IMR-90 (cell line): ENCODE data around the gene CAT. TPM values are rescaled to one million over a fixed set of nuclear protein-coding genes. Genes with fewer than 3 reads are reported as not detected.

ENCODE experiments used
- ATAC-seq: fragments of 200-7000 bp; cut with Tn5 transposase; 2 replicates; pipeline ENCODE4 v1.9.1; 2020; ENCODE audit warnings: low read depth, mild to moderate bottlenecking, moderate library complexity
- BruUV-seq: library from RNA; stranded (reverse); fragments of 400-500 nt; replicated peaks from 2 replicates; lab custom pipeline; 2021; lab: Mats Ljungman, UMichigan
- CTCF ChIA-PET: fragments of 300-600 bp; formaldehyde crosslinking; extraction: SDS; loops from one replicate; lab custom pipeline; 2021; ENCODE audit warnings: antibody characterized with exemption; lab: Yijun Ruan, JAX
- POLR2A ChIA-PET: fragments of 300-600 bp; sonication (Branson Sonifier 250); formaldehyde crosslinking; loops from one replicate; lab custom pipeline; 2022; ENCODE audit warnings: antibody characterized with exemption; ENCODE audit not compliant: unreplicated experiment; lab: Charles Lee
- DNase-seq: peaks from one replicate; pipeline ENCODE4 v3.0.0; 2013
- H2AFZ ChIP-seq: replicated peaks from 2 replicates; pipeline ENCODE3; 2013; ENCODE audit warnings: low read length, mild to moderate bottlenecking; ENCODE audit not compliant: poor library complexity
- H2AK5ac ChIP-seq: 2 replicates; pipeline ENCODE4 v1.6.1; 2013; ENCODE audit warnings: low read depth, low read length, inconsistent platforms
- H2AK9ac ChIP-seq: replicated peaks from 2 replicates; pipeline ENCODE3; 2013; ENCODE audit warnings: mild to moderate bottlenecking, low read depth, low read length, moderate library complexity; ENCODE audit not compliant: poor library complexity
- H2BK120ac ChIP-seq: 2 replicates; pipeline ENCODE4 v1.6.1; 2013; ENCODE audit warnings: low read depth, low read length, inconsistent platforms
- H2BK15ac ChIP-seq: 3 replicates; pipeline ENCODE4 v1.6.1; 2013; ENCODE audit warnings: low read depth, low read length, inconsistent platforms
- H2BK20ac ChIP-seq: 2 replicates; pipeline ENCODE4 v1.6.1; 2013; ENCODE audit warnings: low read depth, mild to moderate bottlenecking, inconsistent platforms, low read length, moderate library complexity
- H2BK5ac ChIP-seq: 2 replicates; pipeline ENCODE4 v1.6.1; 2013; ENCODE audit warnings: mild to moderate bottlenecking, low read depth, low read length, inconsistent platforms; ENCODE audit not compliant: poor library complexity, severe bottlenecking
- H3K14ac ChIP-seq: replicated peaks from 2 replicates; pipeline ENCODE4 v1.6.1; 2013; ENCODE audit warnings: low read depth, low read length, inconsistent platforms
- H3K18ac ChIP-seq: 2 replicates; pipeline ENCODE4 v1.6.1; 2013; ENCODE audit warnings: low read depth, low read length, control low read depth
- H3K23ac ChIP-seq: 2 replicates; pipeline ENCODE4 v1.6.1; 2013; ENCODE audit warnings: low read depth, low read length, inconsistent platforms
- H3K27ac ChIP-seq: 2 replicates; pipeline ENCODE4 v1.5.1; 2013; ENCODE audit warnings: mild to moderate bottlenecking, control low read depth, low read length; ENCODE audit not compliant: insufficient read depth
- H3K27me3 ChIP-seq: 2 replicates; pipeline ENCODE4 v1.6.1; 2013; ENCODE audit warnings: low read length; ENCODE audit not compliant: control insufficient read depth, insufficient read depth
- H3K36me3 ChIP-seq: 2 replicates; pipeline ENCODE4 v1.6.1; 2013; ENCODE audit warnings: low read length, mixed read lengths; ENCODE audit not compliant: control insufficient read depth, insufficient read depth
- H3K4ac ChIP-seq: 2 replicates; pipeline ENCODE4 v1.6.1; 2013; ENCODE audit warnings: low read depth, low read length, inconsistent platforms
- H3K4me1 ChIP-seq: 2 replicates; pipeline ENCODE4 v1.6.1; 2013; ENCODE audit warnings: low read length, mixed read lengths; ENCODE audit not compliant: control insufficient read depth, insufficient read depth
- H3K4me2 ChIP-seq: 2 replicates; pipeline ENCODE4 v1.6.1; 2013; ENCODE audit warnings: low read depth, mild to moderate bottlenecking, control low read depth, low read length, moderate library complexity
- H3K4me3 ChIP-seq: 2 replicates; pipeline ENCODE4 v1.5.1; 2013; ENCODE audit warnings: low read depth, mild to moderate bottlenecking, control low read depth, low read length, moderate library complexity; ENCODE audit not compliant: insufficient read depth
- H3K56ac ChIP-seq: 2 replicates; pipeline ENCODE4 v1.6.1; 2013; ENCODE audit warnings: low read length, inconsistent platforms; ENCODE audit not compliant: insufficient read depth; ENCODE audit errors: extremely low read depth
- H3K79me1 ChIP-seq, 2 experiments: 2 replicates each; pipeline ENCODE4 v1.6.1; 2013; ENCODE audit warnings: low read length in 2 of 2, inconsistent platforms in 1 of 2, low read depth in 1 of 2
- H3K9ac ChIP-seq: 2 replicates; pipeline ENCODE4 v1.6.1; 2013; ENCODE audit warnings: low read depth, low read length, control low read depth
- H3K9me1 ChIP-seq: 2 replicates; pipeline ENCODE4 v1.6.1; 2013; ENCODE audit warnings: low read length, inconsistent platforms; ENCODE audit not compliant: insufficient read depth
- H3K9me3 ChIP-seq: 2 replicates; pipeline ENCODE4 v1.6.1; 2013; ENCODE audit warnings: low read length; ENCODE audit not compliant: control insufficient read depth, insufficient read depth
- H4K20me1 ChIP-seq: 2 replicates; pipeline ENCODE4 v1.6.1; 2013; ENCODE audit warnings: low read length, inconsistent platforms; ENCODE audit not compliant: insufficient read depth
- H4K5ac ChIP-seq: 2 replicates; pipeline ENCODE4 v1.6.1; 2013; ENCODE audit warnings: mild to moderate bottlenecking, low read depth, low read length, control low read depth
- H4K8ac ChIP-seq, 2 experiments: 2 replicates each; pipeline ENCODE4 v1.6.1; 2013; ENCODE audit warnings: low read depth in 2 of 2, low read length in 2 of 2, control low read depth in 1 of 2, inconsistent platforms in 1 of 2
- H4K91ac ChIP-seq: 2 replicates; pipeline ENCODE4 v1.6.1; 2013; ENCODE audit warnings: low read depth, low read length, inconsistent platforms; ENCODE audit not compliant: insufficient read depth
- CEBPB ChIP-seq: IDR thresholded peaks from 2 replicates; pipeline ENCODE4 v1.6.1; 2012; ENCODE audit warnings: low read depth, low read length, improper control_type of control experiment
- NFE2L2 ChIP-seq: fragments of 150-350 bp; IDR thresholded peaks from 2 replicates; pipeline ENCODE4 v1.6.1; 2016; ENCODE audit warnings: low read depth, mild to moderate bottlenecking, low read length
- WGBS, 2 experiments: methylation state at CpG; one replicate each; pipeline versions ENCODE4 v1.1.5 to v1.1.7; 2013; ENCODE audit warnings: missing lambda C conversion rate in 2 of 2; ENCODE audit not compliant: insufficient read length in 1 of 2; ENCODE audit errors: extremely low coverage in 2 of 2; 5-methylcytosine and 5-hydroxymethylcytosine counted together
- dilution Hi-C: fragments of 300-500 bp; cut with HindIII; formaldehyde crosslinking; loops from one replicate; pipeline ENCODE4 v1.14.3; 2018; ENCODE audit warnings: low sequenced_read_pairs; ENCODE audit not compliant: unreplicated experiment
- in situ Hi-C: fragments of 300-500 bp; cut with MboI; formaldehyde crosslinking; loops from 3 replicates; pipeline ENCODE4 v1.14.3; 2019; ENCODE audit warnings: low sequenced_read_pairs, inconsistent platforms, mixed read lengths
- intact Hi-C: fragments of 100-400 bp; cut with micrococcal nuclease; formaldehyde crosslinking; loops from 2 replicates; pipeline ENCODE4 v1.10.0; 2022
- polyA plus RNA-seq, 3 experiments: library from polyadenylated mRNA; depleted of rRNA; stranded (reverse); fragments of >200 nt; gene quantifications; 2 replicates each; pipeline ENCODE4 v1.2.3, GENCODE V29; 2012; ENCODE audit warnings: low replicate concordance in 1 of 3
- total RNA-seq: library from RNA; depleted of rRNA; stranded (reverse); fragments of >200 nt; gene quantifications from 2 replicates; pipeline ENCODE4 v1.2.3, GENCODE V29; 2012

The CAT gene
- total and polyA plus RNA-seq, 2 of the 4 experiments (the other 2 are of a cell fraction), result 52.5 to 80.5 TPM

DNA sequence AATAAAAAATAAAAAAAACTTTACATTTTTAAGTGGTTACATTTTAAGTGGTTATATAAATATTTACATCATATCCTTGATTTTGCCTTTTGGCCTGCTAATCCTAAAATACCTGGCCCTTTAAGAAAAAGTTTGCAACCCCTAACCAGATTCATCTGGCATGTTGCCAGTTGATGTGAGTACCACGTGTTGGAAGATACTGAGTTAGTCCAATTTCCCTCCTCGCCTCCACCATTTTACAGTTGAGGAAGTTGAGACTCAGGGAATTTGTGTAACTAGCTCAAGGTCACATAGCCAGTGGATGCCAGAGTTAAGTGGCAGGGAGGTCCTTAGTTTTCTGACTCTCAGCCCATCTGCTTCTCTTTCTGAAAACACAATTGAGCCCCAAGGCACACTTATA lies 69.8 kb downstream of the CAT start:
- Histone ChIP-seq H3K27ac (no peak overlapping the region), H2BK15ac (no peak overlapping the region), H3K27me3 (no peaks in the 10 kb centered on the region; the same call in 1 of the 2 replicates), H2BK20ac (no peak overlapping the region), H3K56ac (no peak overlapping the region), H3K4me1 (peaks cover 3% of the 10 kb centered on the region; the same call in 1 of the 2 replicates), H2AK5ac (no peak overlapping the region), H4K91ac (no peak overlapping the region), H3K9ac (no peak overlapping the region), H3K9me1 (peaks cover 4% of the 10 kb centered on the region), H3K4me2 (no peak overlapping the region), H3K9me3 (no peaks in the 10 kb centered on the region), H2BK5ac (no peak overlapping the region), H2AFZ (no peak overlapping the region), H4K5ac (no peak overlapping the region), H2BK120ac (no peak overlapping the region), H2AK9ac (no peak overlapping the region), H3K36me3 (no peaks in the 10 kb centered on the region), H3K14ac (peak overlapping the region; percentile 19), H4K20me1 (no peaks in the 10 kb centered on the region), H3K23ac (0 out of 2 replicates have a peak overlapping the region, but pooled peaks have one; percentile 59), H3K4me3 (no peak overlapping the region), H3K4ac (no peak overlapping the region), H3K79me1 (no peaks in the 10 kb centered on the region), H4K8ac (no peak overlapping the region), H3K18ac (no peak overlapping the region)
- in situ Hi-C loops (no loop called here), intact Hi-C loops (no loop called here), dilution Hi-C loops (no loop called here)
- ATAC-seq, result no peak
- peak; percentile 32 for DNase-seq
- CTCF ChIA-PET, result no interaction called here
- BruUV-seq, result no TSS peak
- POLR2A ChIA-PET, result no interaction called here
- WGBS, 2 experiments, result no CpG with 5 or more reads among the region's 2 CpGs
- TF ChIP-seq NFE2L2 (no peak), CEBPB (no peak)
